Cardiac muscle cell (in vitro differentiated cells and primary cell): Measurements from ENCODE around the gene CDH2. TPM values are rescaled to one million over a fixed set of nuclear protein-coding genes. Genes with fewer than 3 reads are reported as not detected.

Experiments
- DNase-seq, 2 donors: peaks; one replicate each; pipeline versions ENCODE4 v3.0.0 to v3.0.0-alpha.2; 2010 to 2017; ENCODE audit warnings: low read depth in 1 of 2, low spot score in 1 of 2
- H3K27ac ChIP-seq: fragments of 200-600 bp; sonication (generic); 2 replicates; pipeline ENCODE4 v1.5.1; 2016
- H3K27me3 ChIP-seq: fragments of 200-600 bp; sonication (generic); 2 replicates; pipeline ENCODE4 v1.6.0; 2016; ENCODE audit warnings: control low read depth
- H3K36me3 ChIP-seq: fragments of 200-600 bp; sonication (generic); 2 replicates; pipeline ENCODE4 v1.5.1; 2016; ENCODE audit warnings: control low read depth
- H3K4me1 ChIP-seq: fragments of 200-600 bp; sonication (generic); 2 replicates; pipeline ENCODE4 v1.8.1; 2017; ENCODE audit warnings: low read depth, mild to moderate bottlenecking, mixed run types
- H3K4me3 ChIP-seq: fragments of 200-600 bp; sonication (generic); 2 replicates; pipeline ENCODE4 v1.5.1; 2016; ENCODE audit warnings: mild to moderate bottlenecking
- H3K9me3 ChIP-seq: fragments of 200-600 bp; sonication (generic); 2 replicates; pipeline ENCODE4 v1.5.1; 2017; ENCODE audit warnings: low read depth, mild to moderate bottlenecking, control low read depth
- CTCF ChIP-seq: IDR thresholded peaks from 2 replicates; pipeline ENCODE4 v1.5.1; 2012; ENCODE audit warnings: low read depth, mild to moderate bottlenecking, low read length
- polyA plus RNA-seq: library from polyadenylated mRNA; unstranded; fragments of >200 nt; fragmentation: Nextera tagmentation; extraction: Ambion mirVana; gene quantifications from 2 replicates; pipeline ENCODE4 v1.2.1, GENCODE V29; 2016
- total RNA-seq: library from RNA; depleted of rRNA; stranded (reverse); fragments of >200 nt; gene quantifications from 2 replicates; pipeline ENCODE4 v1.2.3, GENCODE V29; 2016

Gene CDH2
- total and polyA plus RNA-seq, 2 experiments from 2014 or later: 267 to 324 TPM

- no peak for TF ChIP-seq CTCF
- Histone ChIP-seq H3K9me3 (no peaks in the 10 kb centered on the region), H3K27ac (no peak overlapping the region), H3K4me1 (peaks cover 58% of the 10 kb centered on the region), H3K27me3 (no peaks in the 10 kb centered on the region), H3K36me3 (no peaks in the 10 kb centered on the region), H3K4me3 (no peak overlapping the region)
- DNase-seq: peak in 1 of 2 donors; percentile 57
These were observed 49.7 kb downstream of the CDH2 start for GRCh38 chr18:28127228-28127627.

GRCh38 chr18:28126768-28127167 is 50.2 kb downstream of the CDH2 start:
- Histone ChIP-seq H3K27ac (no peak overlapping the region), H3K9me3 (no peaks in the 10 kb centered on the region), H3K27me3 (no peaks in the 10 kb centered on the region), H3K4me3 (no peak overlapping the region), H3K36me3 (no peaks in the 10 kb centered on the region), H3K4me1 (peaks cover 53% of the 10 kb centered on the region)
- TF ChIP-seq CTCF: no peak
- DNase-seq: no peak

GRCh38 chr18:28125051-28125450 is 51.9 kb downstream of the CDH2 start:
- DNase-seq: peak in 1 of 2 donors; percentile 38
- H3K4me1 ChIP-seq: peaks cover 43% of the 10 kb centered on the region
- H3K27me3 ChIP-seq: no peaks in the 10 kb centered on the region
- H3K36me3 ChIP-seq: no peaks in the 10 kb centered on the region
- no peak overlapping the region for H3K4me3 ChIP-seq
- H3K9me3 ChIP-seq: no peaks in the 10 kb centered on the region
- H3K27ac ChIP-seq: peak overlapping the region; percentile 52
- TF ChIP-seq CTCF: no peak

- DNase-seq: peak in 1 of 2 donors; percentile 67
- Histone ChIP-seq H3K27me3 (no peaks in the 10 kb centered on the region), H3K9me3 (no peaks in the 10 kb centered on the region), H3K27ac (peak overlapping the region; percentile 52), H3K4me1 (peaks cover 50% of the 10 kb centered on the region), H3K4me3 (no peak overlapping the region), H3K36me3 (no peaks in the 10 kb centered on the region)
- no peak for TF ChIP-seq CTCF
These were observed 52.5 kb downstream of the CDH2 start for GRCh38 chr18:28124131-28125029.

- H3K4me1 ChIP-seq: peaks cover 52% of the 10 kb centered on the region
- no peak overlapping the region for H3K4me3 ChIP-seq
- H3K27ac ChIP-seq: peak overlapping the region; percentile 2
- no peaks in the 10 kb centered on the region for H3K27me3 ChIP-seq
- H3K9me3 ChIP-seq: no peaks in the 10 kb centered on the region
- TF ChIP-seq CTCF: no peak
- no peaks in the 10 kb centered on the region for H3K36me3 ChIP-seq
- peak in 1 of 2 donors; percentile 47 for DNase-seq
These were observed 53.4 kb downstream of the CDH2 start for GRCh38 chr18:28123401-28124030.
